Measurements from ENCODE around the gene WFDC10A. TPM values are rescaled to one million over a fixed set of nuclear protein-coding genes. Genes with fewer than 3 reads are reported as not detected.

The WFDC10A gene
- total RNA-seq, 1 experiment from 2014 or later: not detected

DNA sequence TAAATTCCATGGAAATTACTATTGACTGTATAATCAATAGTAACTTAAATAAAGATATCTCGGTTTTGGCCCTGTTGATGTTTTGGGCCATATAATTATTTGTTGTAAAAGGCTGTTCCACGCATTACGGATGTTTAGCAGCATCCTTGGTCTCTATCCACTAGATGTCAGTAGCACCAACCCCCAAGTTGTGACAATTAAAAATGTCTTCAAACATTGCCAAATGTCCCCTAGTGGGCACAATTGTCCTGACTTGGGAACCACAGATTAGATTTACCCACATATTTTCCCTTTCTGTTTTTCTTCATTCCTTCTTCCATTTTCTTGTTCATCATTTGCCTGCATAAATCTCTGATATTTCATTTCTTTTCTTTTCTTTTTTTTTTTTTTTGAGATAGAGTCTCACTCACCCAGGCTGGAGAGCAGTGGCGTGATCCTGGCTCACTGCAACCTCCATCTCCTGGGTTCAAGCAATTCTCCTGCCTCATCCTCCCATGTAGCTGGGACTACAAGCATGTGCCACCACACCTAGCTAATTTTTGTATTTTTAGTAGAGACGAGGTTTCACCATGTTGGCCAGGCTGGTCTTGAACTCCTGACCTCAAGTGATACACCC is 36.9 kb upstream of the WFDC10A start:
- ATAC-seq (peak; percentile 79), DNase-seq (ENCODE audit: low spot score) (no peak)
- peaks cover 10% of the 10 kb centered on the region for H3K4me1 Mint-ChIP-seq
- peaks cover 34% of the 10 kb centered on the region for H3K9me3 Mint-ChIP-seq
- POLR2A ChIA-PET: interaction anchor here (1.0 kb wide), 1 partner anchor 178 kb away, joined by 3 read pairs; no protein-coding TSS in a partner anchor
- CTCF ChIA-PET: interaction anchor here (0.6 to 2.5 kb wide), 3 partner anchors 37 to 179 kb away, joined by 3 to 16 read pairs (median 4); partner anchors contain the start of gene WFDC10A
- TF ChIP-seq TCF7 (CRISPR knock-in tag; IDR thresholded peaks at IDR 0.05; ENCODE audit: low read depth) (no peak), CBFB (CRISPR knock-in tag; IDR thresholded peaks at IDR 0.05; ENCODE audit: low read depth) (no peak)
- TF ChIP-seq, protein P1, sequence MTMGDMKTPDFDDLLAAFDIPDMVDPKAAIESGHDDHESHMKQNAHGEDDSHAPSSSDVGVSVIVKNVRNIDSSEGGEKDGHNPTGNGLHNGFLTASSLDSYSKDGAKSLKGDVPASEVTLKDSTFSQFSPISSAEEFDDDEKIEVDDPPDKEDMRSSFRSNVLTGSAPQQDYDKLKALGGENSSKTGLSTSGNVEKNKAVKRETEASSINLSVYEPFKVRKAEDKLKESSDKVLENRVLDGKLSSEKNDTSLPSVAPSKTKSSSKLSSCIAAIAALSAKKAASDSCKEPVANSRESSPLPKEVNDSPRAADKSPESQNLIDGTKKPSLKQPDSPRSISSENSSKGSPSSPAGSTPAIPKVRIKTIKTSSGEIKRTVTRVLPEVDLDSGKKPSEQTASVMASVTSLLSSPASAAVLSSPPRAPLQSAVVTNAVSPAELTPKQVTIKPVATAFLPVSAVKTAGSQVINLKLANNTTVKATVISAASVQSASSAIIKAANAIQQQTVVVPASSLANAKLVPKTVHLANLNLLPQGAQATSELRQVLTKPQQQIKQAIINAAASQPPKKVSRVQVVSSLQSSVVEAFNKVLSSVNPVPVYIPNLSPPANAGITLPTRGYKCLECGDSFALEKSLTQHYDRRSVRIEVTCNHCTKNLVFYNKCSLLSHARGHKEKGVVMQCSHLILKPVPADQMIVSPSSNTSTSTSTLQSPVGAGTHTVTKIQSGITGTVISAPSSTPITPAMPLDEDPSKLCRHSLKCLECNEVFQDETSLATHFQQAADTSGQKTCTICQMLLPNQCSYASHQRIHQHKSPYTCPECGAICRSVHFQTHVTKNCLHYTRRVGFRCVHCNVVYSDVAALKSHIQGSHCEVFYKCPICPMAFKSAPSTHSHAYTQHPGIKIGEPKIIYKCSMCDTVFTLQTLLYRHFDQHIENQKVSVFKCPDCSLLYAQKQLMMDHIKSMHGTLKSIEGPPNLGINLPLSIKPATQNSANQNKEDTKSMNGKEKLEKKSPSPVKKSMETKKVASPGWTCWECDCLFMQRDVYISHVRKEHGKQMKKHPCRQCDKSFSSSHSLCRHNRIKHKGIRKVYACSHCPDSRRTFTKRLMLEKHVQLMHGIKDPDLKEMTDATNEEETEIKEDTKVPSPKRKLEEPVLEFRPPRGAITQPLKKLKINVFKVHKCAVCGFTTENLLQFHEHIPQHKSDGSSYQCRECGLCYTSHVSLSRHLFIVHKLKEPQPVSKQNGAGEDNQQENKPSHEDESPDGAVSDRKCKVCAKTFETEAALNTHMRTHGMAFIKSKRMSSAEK (CRISPR knock-in tag; IDR thresholded peaks at IDR 0.05; ENCODE audit: borderline replicate concordance): no peak
- TF ChIP-seq, protein P2, sequence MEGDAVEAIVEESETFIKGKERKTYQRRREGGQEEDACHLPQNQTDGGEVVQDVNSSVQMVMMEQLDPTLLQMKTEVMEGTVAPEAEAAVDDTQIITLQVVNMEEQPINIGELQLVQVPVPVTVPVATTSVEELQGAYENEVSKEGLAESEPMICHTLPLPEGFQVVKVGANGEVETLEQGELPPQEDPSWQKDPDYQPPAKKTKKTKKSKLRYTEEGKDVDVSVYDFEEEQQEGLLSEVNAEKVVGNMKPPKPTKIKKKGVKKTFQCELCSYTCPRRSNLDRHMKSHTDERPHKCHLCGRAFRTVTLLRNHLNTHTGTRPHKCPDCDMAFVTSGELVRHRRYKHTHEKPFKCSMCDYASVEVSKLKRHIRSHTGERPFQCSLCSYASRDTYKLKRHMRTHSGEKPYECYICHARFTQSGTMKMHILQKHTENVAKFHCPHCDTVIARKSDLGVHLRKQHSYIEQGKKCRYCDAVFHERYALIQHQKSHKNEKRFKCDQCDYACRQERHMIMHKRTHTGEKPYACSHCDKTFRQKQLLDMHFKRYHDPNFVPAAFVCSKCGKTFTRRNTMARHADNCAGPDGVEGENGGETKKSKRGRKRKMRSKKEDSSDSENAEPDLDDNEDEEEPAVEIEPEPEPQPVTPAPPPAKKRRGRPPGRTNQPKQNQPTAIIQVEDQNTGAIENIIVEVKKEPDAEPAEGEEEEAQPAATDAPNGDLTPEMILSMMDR (IDR thresholded peaks at IDR 0.05): peak; percentile 22; the same call in 1 of the 2 replicates
- no peak overlapping the region for H3K27ac Mint-ChIP-seq
- H3K36me3 Mint-ChIP-seq: peaks cover 15% of the 10 kb centered on the region
- peaks cover 5% of the 10 kb centered on the region; the same call in 1 of the 2 replicates for H3K27me3 Mint-ChIP-seq (ENCODE audit: low read depth)
- no peak overlapping the region for H3K4me3 Mint-ChIP-seq

DNA sequence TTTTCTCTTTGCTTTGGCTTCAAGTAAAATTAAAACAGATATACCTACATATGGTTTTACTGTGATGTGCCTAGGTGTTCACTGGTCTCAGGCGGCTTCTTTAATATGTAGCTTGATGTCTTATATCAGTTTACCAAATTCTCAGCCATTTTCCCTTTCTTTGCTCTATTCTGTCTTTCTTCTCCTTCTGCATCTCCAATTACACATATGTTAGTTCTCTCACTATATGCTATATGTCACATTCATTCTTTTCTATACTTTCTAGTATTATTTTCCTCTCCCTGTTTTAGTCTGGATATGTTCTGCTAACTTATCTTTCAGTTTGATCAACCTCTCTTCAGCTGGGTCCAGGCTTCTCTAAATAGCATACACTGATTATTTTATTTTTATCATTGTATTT is 36.0 kb upstream of the WFDC10A start:
- peaks cover 10% of the 10 kb centered on the region for H3K4me1 Mint-ChIP-seq
- H3K27me3 Mint-ChIP-seq (ENCODE audit: low read depth): peaks cover 5% of the 10 kb centered on the region; the same call in 1 of the 2 replicates
- ChIA-PET CTCF (interaction anchor here (0.6 to 2.5 kb wide), 3 partner anchors 36 to 178 kb away, joined by 3 to 16 read pairs (median 4); partner anchors contain the start of gene WFDC10A), POLR2A (no interaction called here)
- ATAC-seq (no peak), DNase-seq (ENCODE audit: low spot score) (no peak)
- no peak overlapping the region for H3K27ac Mint-ChIP-seq
- TF ChIP-seq, protein P3, sequence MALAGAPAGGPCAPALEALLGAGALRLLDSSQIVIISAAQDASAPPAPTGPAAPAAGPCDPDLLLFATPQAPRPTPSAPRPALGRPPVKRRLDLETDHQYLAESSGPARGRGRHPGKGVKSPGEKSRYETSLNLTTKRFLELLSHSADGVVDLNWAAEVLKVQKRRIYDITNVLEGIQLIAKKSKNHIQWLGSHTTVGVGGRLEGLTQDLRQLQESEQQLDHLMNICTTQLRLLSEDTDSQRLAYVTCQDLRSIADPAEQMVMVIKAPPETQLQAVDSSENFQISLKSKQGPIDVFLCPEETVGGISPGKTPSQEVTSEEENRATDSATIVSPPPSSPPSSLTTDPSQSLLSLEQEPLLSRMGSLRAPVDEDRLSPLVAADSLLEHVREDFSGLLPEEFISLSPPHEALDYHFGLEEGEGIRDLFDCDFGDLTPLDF (CRISPR knock-in tag; IDR thresholded peaks at IDR 0.05): no peak
- TF ChIP-seq CREM (CRISPR knock-in tag; IDR thresholded peaks at IDR 0.05): no peak
- TF ChIP-seq, protein P4, sequence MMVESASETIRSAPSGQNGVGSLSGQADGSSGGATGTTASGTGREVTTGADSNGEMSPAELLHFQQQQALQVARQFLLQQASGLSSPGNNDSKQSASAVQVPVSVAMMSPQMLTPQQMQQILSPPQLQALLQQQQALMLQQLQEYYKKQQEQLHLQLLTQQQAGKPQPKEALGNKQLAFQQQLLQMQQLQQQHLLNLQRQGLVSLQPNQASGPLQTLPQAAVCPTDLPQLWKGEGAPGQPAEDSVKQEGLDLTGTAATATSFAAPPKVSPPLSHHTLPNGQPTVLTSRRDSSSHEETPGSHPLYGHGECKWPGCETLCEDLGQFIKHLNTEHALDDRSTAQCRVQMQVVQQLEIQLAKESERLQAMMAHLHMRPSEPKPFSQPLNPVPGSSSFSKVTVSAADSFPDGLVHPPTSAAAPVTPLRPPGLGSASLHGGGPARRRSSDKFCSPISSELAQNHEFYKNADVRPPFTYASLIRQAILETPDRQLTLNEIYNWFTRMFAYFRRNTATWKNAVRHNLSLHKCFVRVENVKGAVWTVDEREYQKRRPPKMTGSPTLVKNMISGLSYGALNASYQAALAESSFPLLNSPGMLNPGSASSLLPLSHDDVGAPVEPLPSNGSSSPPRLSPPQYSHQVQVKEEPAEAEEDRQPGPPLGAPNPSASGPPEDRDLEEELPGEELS (CRISPR knock-in tag; IDR thresholded peaks at IDR 0.05): no peak
- TF ChIP-seq TEAD4 (CRISPR knock-in tag; IDR thresholded peaks at IDR 0.05): no peak
- TF ChIP-seq NR1H2 (CRISPR knock-in tag; IDR thresholded peaks at IDR 0.05): no peak
- TF ChIP-seq, protein P5, sequence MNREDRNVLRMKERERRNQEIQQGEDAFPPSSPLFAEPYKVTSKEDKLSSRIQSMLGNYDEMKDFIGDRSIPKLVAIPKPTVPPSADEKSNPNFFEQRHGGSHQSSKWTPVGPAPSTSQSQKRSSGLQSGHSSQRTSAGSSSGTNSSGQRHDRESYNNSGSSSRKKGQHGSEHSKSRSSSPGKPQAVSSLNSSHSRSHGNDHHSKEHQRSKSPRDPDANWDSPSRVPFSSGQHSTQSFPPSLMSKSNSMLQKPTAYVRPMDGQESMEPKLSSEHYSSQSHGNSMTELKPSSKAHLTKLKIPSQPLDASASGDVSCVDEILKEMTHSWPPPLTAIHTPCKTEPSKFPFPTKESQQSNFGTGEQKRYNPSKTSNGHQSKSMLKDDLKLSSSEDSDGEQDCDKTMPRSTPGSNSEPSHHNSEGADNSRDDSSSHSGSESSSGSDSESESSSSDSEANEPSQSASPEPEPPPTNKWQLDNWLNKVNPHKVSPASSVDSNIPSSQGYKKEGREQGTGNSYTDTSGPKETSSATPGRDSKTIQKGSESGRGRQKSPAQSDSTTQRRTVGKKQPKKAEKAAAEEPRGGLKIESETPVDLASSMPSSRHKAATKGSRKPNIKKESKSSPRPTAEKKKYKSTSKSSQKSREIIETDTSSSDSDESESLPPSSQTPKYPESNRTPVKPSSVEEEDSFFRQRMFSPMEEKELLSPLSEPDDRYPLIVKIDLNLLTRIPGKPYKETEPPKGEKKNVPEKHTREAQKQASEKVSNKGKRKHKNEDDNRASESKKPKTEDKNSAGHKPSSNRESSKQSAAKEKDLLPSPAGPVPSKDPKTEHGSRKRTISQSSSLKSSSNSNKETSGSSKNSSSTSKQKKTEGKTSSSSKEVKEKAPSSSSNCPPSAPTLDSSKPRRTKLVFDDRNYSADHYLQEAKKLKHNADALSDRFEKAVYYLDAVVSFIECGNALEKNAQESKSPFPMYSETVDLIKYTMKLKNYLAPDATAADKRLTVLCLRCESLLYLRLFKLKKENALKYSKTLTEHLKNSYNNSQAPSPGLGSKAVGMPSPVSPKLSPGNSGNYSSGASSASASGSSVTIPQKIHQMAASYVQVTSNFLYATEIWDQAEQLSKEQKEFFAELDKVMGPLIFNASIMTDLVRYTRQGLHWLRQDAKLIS (CRISPR knock-in tag; IDR thresholded peaks at IDR 0.05; ENCODE audit: borderline replicate concordance): no peak
- TF ChIP-seq IRF2 (CRISPR knock-in tag; IDR thresholded peaks at IDR 0.05; ENCODE audit: borderline replicate concordance, low read depth): no peak
- TF ChIP-seq, protein P6, sequence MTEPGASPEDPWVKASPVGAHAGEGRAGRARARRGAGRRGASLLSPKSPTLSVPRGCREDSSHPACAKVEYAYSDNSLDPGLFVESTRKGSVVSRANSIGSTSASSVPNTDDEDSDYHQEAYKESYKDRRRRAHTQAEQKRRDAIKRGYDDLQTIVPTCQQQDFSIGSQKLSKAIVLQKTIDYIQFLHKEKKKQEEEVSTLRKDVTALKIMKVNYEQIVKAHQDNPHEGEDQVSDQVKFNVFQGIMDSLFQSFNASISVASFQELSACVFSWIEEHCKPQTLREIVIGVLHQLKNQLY (CRISPR knock-in tag; IDR thresholded peaks at IDR 0.05): no peak
- TF ChIP-seq ZNF416 (CRISPR knock-in tag; IDR thresholded peaks at IDR 0.05): no peak
- no peak for TF ChIP-seq RORB (CRISPR knock-in tag; IDR thresholded peaks at IDR 0.05)
- TF ChIP-seq ZBTB21 (CRISPR knock-in tag; IDR thresholded peaks at IDR 0.05; ENCODE audit: borderline replicate concordance): no peak
- TF ChIP-seq, protein P2 (IDR thresholded peaks at IDR 0.05): no peak
- TF ChIP-seq RELA (CRISPR knock-in tag; IDR thresholded peaks at IDR 0.05; ENCODE audit: borderline replicate concordance): no peak
- H3K4me3 Mint-ChIP-seq: no peak overlapping the region
- H3K9me3 Mint-ChIP-seq: peaks cover 30% of the 10 kb centered on the region
- H3K36me3 Mint-ChIP-seq: peaks cover 15% of the 10 kb centered on the region

Measured in WTC11 (cell line).